Measurements from ENCODE around the gene GMPR2. TPM values are rescaled to one million over a fixed set of nuclear protein-coding genes. Genes with fewer than 3 reads are reported as not detected.
A peak's percentile ranks its signal among the peaks of the same experiment; 100 is the strongest.

Gene GMPR2
- total RNA-seq, 5 donors from 2014 or later (not counting 1 experiment from before 2014, with no cell fraction given) = 53.8 to 81.2 (median 64.0) TPM

- no peaks in the 10 kb centered on the region for H3K9me3 Mint-ChIP-seq
- ChIA-PET CTCF (interaction anchor here (0.7 to 1.5 kb wide), 4 partner anchors 24 to 163 kb away, joined by 3 to 4 read pairs (median 4); partner anchors contain the start of gene CIDEB (in 1 of the 2)), POLR2A (no interaction called here)
- H3K27ac ChIP-seq (ENCODE audit: low read length) = peak overlapping the region; percentile 52
- ATAC-seq (replicated peaks in 1 of 4) (no peak), DNase-seq (peak in 1 of 35 experiments; percentile 9)
- peaks cover 38 to 67% (median 44%) of the 10 kb centered on the region in 3 donors for H3K4me1 Mint-ChIP-seq
- peaks cover 12% of the 10 kb centered on the region in 2 donors for H3K36me3 ChIP-seq (ENCODE audit: control insufficient read depth in 2 of 2, extremely low read depth in 1 of 2, insufficient read depth in 1 of 2, low read length in 1 of 2)
- no peaks in the 10 kb centered on the region for H3K9me3 ChIP-seq
- no CpG with 5 or more reads among the region's 3 CpGs for WGBS (ENCODE audit: insufficient coverage)
- no peaks in the 10 kb centered on the region for H3K27me3 Mint-ChIP-seq
- peaks cover 8% of the 10 kb centered on the region for H3K36me3 Mint-ChIP-seq
- no peak overlapping the region for H3K4me3 ChIP-seq (ENCODE audit: control insufficient read depth in 1 of 2, extremely low read depth in 1 of 2, low read length in 1 of 2)
- H3K4me1 ChIP-seq (ENCODE audit: control insufficient read depth in 1 of 2, extremely low read depth in 1 of 2, insufficient read depth in 2 of 2, low read length in 2 of 2) = peaks cover 16 to 29% of the 10 kb centered on the region in 2 experiments
- no peaks in the 10 kb centered on the region for H3K27me3 ChIP-seq (replicated peaks in 1 of 2; ENCODE audit: control insufficient read depth in 2 of 2, extremely low read depth in 1 of 2, insufficient read depth in 2 of 2, low read length in 1 of 2)
- peak overlapping the region in 1 of 3 donors; percentile 24 for H3K4me3 Mint-ChIP-seq
- H3K27ac Mint-ChIP-seq = peak overlapping the region; percentile 94 to 97
Observed at GRCh38 chr14:24273422-24273998, 40.8 kb downstream of the GMPR2 start.

GRCh38 chr14:24274101-24274543 lies 41.4 kb downstream of the GMPR2 start:
- Mint-ChIP-seq H3K4me3 (peak overlapping the region in 1 of 3 donors; percentile 24), H3K36me3 (peaks cover 4% of the 10 kb centered on the region), H3K27ac (peak overlapping the region; percentile 94 to 97), H3K4me1 (peaks cover 44 to 73% (median 50%) of the 10 kb centered on the region in 3 donors), H3K27me3 (no peaks in the 10 kb centered on the region), H3K9me3 (no peaks in the 10 kb centered on the region)
- peak in 1 of 4 experiments; percentile 17 for ATAC-seq (replicated peaks in 1 of 4)
- DNase-seq = peak in 31 of 35 experiments; percentile 7 to 70 (median 39)
- 22% methylated on average over 2 of the region's 3 CpGs for WGBS (ENCODE audit: insufficient coverage)
- Histone ChIP-seq H3K4me3 (ENCODE audit: control insufficient read depth in 1 of 2, extremely low read depth in 1 of 2, low read length in 1 of 2) (no peak overlapping the region), H3K9me3 (no peaks in the 10 kb centered on the region), H3K27ac (ENCODE audit: low read length) (peak overlapping the region; percentile 52), H3K4me1 (ENCODE audit: control insufficient read depth in 1 of 2, extremely low read depth in 1 of 2, insufficient read depth in 2 of 2, low read length in 2 of 2) (peaks cover 23 to 35% of the 10 kb centered on the region in 2 experiments), H3K27me3 (replicated peaks in 1 of 2; ENCODE audit: control insufficient read depth in 2 of 2, extremely low read depth in 1 of 2, insufficient read depth in 2 of 2, low read length in 1 of 2) (no peaks in the 10 kb centered on the region), H3K36me3 (ENCODE audit: control insufficient read depth in 2 of 2, extremely low read depth in 1 of 2, insufficient read depth in 1 of 2, low read length in 1 of 2) (peaks cover 6% of the 10 kb centered on the region in 2 donors)
- CTCF ChIA-PET = interaction anchor here in 1 of 2 donors (0.7 to 3.0 kb wide), 6 partner anchors 10 to 58 kb away, joined by 3 to 6 read pairs (median 4); partner anchors contain the start of genes CIDEB and TINF2
- POLR2A ChIA-PET = no interaction called here

GRCh38 chr14:24277071-24277470 lies 44.3 kb downstream of the GMPR2 start:
- whole genome bisulfite sequencing (ENCODE audit: insufficient coverage) = 90% methylated on average over 6 of the region's 6 CpGs
- Mint-ChIP-seq H3K4me3 (no peak overlapping the region), H3K27ac (no peak overlapping the region), H3K27me3 (no peaks in the 10 kb centered on the region), H3K9me3 (no peaks in the 10 kb centered on the region), H3K4me1 (peaks cover 37 to 69% (median 53%) of the 10 kb centered on the region in 3 donors), H3K36me3 (no peaks in the 10 kb centered on the region)
- DNase-seq (no peak), ATAC-seq (replicated peaks in 1 of 4) (no peak)
- POLR2A ChIA-PET = interaction anchor here in 1 of 2 donors (0.6 to 1.0 kb wide), 2 partner anchors 15 to 62 kb away, joined by 4 to 5 read pairs; no protein-coding TSS in a partner anchor
- Histone ChIP-seq H3K27ac (ENCODE audit: low read length) (no peak overlapping the region), H3K9me3 (no peaks in the 10 kb centered on the region), H3K4me3 (ENCODE audit: control insufficient read depth in 1 of 2, extremely low read depth in 1 of 2, low read length in 1 of 2) (no peak overlapping the region), H3K36me3 (ENCODE audit: control insufficient read depth in 2 of 2, extremely low read depth in 1 of 2, insufficient read depth in 1 of 2, low read length in 1 of 2) (no peaks in the 10 kb centered on the region), H3K4me1 (ENCODE audit: control insufficient read depth in 1 of 2, extremely low read depth in 1 of 2, insufficient read depth in 2 of 2, low read length in 2 of 2) (peaks cover 21 to 27% of the 10 kb centered on the region in 2 experiments), H3K27me3 (replicated peaks in 1 of 2; ENCODE audit: control insufficient read depth in 2 of 2, extremely low read depth in 1 of 2, insufficient read depth in 2 of 2, low read length in 1 of 2) (no peaks in the 10 kb centered on the region)
- CTCF ChIA-PET = interaction anchor here in 1 of 2 donors (3.0 kb wide), 1 partner anchor 34 kb away, joined by 6 read pairs; the partner anchor contains the start of gene TINF2

- no peak overlapping the region for H3K27ac Mint-ChIP-seq
- peaks cover 17 to 26% of the 10 kb centered on the region in 2 experiments for H3K4me1 ChIP-seq (ENCODE audit: control insufficient read depth in 1 of 2, extremely low read depth in 1 of 2, insufficient read depth in 2 of 2, low read length in 2 of 2)
- no peaks in the 10 kb centered on the region for H3K9me3 Mint-ChIP-seq
- ChIA-PET CTCF (no interaction called here), POLR2A (interaction anchor here in 1 of 2 donors (0.6 to 1.0 kb wide), 2 partner anchors 15 to 63 kb away, joined by 4 to 5 read pairs; no protein-coding TSS in a partner anchor)
- ATAC-seq (replicated peaks in 1 of 4) = no peak
- peaks cover 30 to 62% (median 46%) of the 10 kb centered on the region in 3 donors for H3K4me1 Mint-ChIP-seq
- 82% methylated on average over 10 of the region's 11 CpGs for WGBS (ENCODE audit: insufficient coverage)
- no peaks in the 10 kb centered on the region for H3K36me3 Mint-ChIP-seq
- no peaks in the 10 kb centered on the region for H3K9me3 ChIP-seq
- no peak overlapping the region for H3K27ac ChIP-seq (ENCODE audit: low read length)
- no peaks in the 10 kb centered on the region for H3K27me3 Mint-ChIP-seq
- H3K36me3 ChIP-seq (ENCODE audit: control insufficient read depth in 2 of 2, extremely low read depth in 1 of 2, insufficient read depth in 1 of 2, low read length in 1 of 2) = no peaks in the 10 kb centered on the region
- DNase-seq = peak in 4 of 35 experiments; percentile 5 to 26 (median 10)
- no peak overlapping the region for H3K4me3 Mint-ChIP-seq
- H3K4me3 ChIP-seq (ENCODE audit: control insufficient read depth in 1 of 2, extremely low read depth in 1 of 2, low read length in 1 of 2) = no peak overlapping the region
- no peaks in the 10 kb centered on the region for H3K27me3 ChIP-seq (replicated peaks in 1 of 2; ENCODE audit: control insufficient read depth in 2 of 2, extremely low read depth in 1 of 2, insufficient read depth in 2 of 2, low read length in 1 of 2)
Observed at GRCh38 chr14:24277606-24278321, 45.0 kb downstream of the GMPR2 start.

DNA sequence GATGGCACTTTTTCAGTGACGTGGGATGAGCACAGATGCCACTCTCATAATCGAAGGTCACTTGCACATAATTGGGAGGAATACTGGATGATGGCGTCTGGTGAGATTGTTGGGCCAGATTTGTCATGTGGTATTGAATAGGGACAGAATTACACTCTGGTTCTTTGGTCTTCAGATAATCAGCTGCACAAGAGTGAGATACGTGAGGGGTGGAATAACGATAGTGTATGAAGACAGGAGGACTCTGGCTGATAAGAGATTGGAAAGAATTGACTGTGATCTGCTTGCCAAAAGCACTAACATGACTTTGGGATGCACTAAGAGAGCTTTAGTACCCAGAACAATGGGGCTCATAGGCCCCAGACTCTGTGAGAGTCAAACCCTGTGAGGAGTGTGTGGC lies 45.7 kb downstream of the GMPR2 start:
- H3K27me3 ChIP-seq (replicated peaks in 1 of 2; ENCODE audit: control insufficient read depth in 2 of 2, extremely low read depth in 1 of 2, insufficient read depth in 2 of 2, low read length in 1 of 2) = no peaks in the 10 kb centered on the region
- H3K4me1 ChIP-seq (ENCODE audit: control insufficient read depth in 1 of 2, extremely low read depth in 1 of 2, insufficient read depth in 2 of 2, low read length in 2 of 2) = peaks cover 17 to 26% of the 10 kb centered on the region in 2 experiments
- ATAC-seq (replicated peaks in 1 of 4) (no peak), DNase-seq (no peak)
- ChIA-PET CTCF (interaction anchor here in 1 of 2 donors (0.6 kb wide), 1 partner anchor 31 kb away, joined by 5 read pairs; no protein-coding TSS in a partner anchor), POLR2A (no interaction called here)
- H3K4me3 ChIP-seq (ENCODE audit: control insufficient read depth in 1 of 2, extremely low read depth in 1 of 2, low read length in 1 of 2) = no peak overlapping the region
- no peaks in the 10 kb centered on the region for H3K36me3 ChIP-seq (ENCODE audit: control insufficient read depth in 2 of 2, extremely low read depth in 1 of 2, insufficient read depth in 1 of 2, low read length in 1 of 2)
- no peaks in the 10 kb centered on the region for H3K27me3 Mint-ChIP-seq
- no peaks in the 10 kb centered on the region for H3K9me3 Mint-ChIP-seq
- WGBS (ENCODE audit: insufficient coverage) = 100% methylated on average over 5 of the region's 5 CpGs
- peak overlapping the region; percentile 64 for H3K27ac ChIP-seq (ENCODE audit: low read length)
- H3K9me3 ChIP-seq = no peaks in the 10 kb centered on the region
- H3K4me1 Mint-ChIP-seq = peaks cover 27 to 57% (median 42%) of the 10 kb centered on the region in 3 donors
- H3K4me3 Mint-ChIP-seq = no peak overlapping the region
- no peaks in the 10 kb centered on the region for H3K36me3 Mint-ChIP-seq
- H3K27ac Mint-ChIP-seq = peak overlapping the region; percentile 30 to 53
